Activated CD8-positive, alpha-beta memory T cell treated with anti-CD3 and anti-CD28 coated beads for 1 hour (primary cell): ENCODE measurements around the gene UBXN2A.
"Not testable (repeated sequence)": the region's sequence is repeated elsewhere in the genome, so short reads cannot be mapped to it uniquely, and the experiment has no call there.

Experiments used
- DNase-seq, 2 donors: peaks; one replicate each; pipeline ENCODE4 v3.0.0-alpha.2; 2020; ENCODE audit warnings: low read depth in 1 of 2; ENCODE audit errors: extremely low read depth in 1 of 2

UBXN2A gene

DNA sequence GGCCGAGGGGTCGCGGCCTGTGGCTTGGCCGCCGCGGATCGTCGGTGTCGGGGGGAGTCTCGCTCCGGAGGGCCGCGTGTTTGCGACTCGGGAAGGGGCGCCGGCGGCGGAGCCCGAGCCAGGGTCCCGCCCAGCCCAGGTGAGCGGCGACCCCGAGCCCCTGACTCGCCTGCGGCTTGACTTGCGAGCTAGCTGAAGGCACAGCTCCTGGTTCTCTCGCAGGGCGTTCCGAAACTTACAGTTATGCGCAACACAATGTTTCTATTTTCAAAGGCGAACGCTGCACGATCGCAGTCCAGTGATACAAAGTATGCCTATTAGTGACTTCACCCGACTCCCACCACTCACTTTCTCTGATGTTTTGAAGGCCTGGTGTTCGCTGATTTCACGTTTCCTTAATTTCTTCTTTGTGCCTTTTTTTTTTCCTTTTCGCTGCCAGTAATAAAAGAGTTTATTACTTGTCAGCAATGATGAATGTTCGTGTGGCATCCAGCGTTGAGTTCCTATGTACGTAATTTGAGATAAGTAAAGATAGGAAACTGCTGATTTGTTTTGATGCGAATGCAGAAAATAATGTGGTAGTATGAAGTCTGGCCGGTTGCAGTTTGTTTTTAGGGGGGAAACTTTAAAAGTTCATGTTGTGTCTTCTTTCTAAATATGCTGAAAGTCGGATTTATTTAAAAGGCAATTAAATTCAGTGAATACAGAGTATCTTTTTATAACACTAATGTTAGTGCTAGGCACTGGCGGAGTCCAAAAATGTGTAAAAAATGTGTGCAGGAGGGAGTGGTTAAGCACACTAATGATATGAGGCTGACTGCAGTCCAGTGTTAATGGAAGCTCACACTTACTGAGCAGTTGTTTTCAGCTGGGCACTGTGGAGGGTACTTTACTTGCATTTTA lies 706 bp downstream of the UBXN2A start:
- DNase-seq: no peak

DNA sequence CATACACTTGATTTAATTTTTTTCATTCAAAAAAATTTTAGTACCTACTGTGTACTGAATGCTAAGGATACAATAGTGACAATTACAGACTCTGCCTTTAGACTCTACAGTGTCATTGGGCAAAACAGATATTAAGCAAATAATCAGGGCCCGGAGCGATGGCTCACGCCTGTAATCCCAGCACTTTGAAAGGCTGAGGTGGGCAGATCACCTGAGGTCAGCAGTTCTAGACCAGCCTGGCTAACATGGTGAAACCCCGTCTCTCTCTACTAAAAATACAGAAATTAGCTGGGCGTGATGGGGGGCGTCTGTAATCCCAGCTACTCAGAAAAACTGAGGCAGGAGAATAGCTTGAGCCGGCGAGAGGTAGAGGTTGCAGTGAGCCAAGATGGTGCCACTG lies 1.4 kb downstream of the UBXN2A start:
- DNase-seq: no peak

DNA sequence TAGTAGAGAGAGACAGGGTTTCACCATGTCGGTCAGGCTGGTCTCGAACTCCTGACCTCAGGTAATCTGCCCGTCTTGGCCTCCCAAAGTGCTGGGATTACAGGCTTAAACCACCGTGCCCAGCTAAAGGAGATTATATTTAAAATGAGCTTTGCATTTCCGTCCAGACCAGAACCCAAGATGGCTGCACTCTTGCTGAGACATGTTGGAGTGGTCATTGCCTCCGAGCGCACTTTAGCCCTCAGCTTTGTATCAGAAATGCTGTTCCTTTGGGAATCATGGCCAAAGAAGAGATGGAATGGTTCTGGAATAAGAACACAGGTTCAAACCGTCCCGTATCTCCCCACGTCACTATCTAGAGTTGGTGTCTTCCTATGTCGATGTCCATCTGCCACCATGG lies 3.4 kb downstream of the UBXN2A start:
- no peak for DNase-seq

DNA sequence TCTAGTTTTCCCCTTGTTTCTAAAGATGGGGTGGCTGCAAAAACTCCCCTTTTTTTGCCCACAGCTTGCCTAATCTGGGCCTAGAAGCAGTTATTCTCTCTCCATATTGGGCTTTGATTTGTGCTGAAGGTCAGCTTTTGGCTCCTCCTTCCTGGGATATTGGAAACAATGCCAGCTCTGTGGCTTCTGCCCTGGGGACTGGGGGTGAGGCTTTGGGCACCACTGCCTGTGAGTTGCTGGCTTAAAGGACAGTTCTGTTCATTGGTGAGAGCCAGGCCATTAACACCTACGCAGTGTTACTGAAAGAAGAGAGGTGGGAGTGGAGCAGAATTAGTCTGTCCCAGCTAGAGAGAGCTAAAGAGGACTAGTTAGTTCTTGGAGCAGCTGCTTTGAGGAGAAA lies 4.3 kb downstream of the UBXN2A start:
- DNase-seq: no peak

DNA sequence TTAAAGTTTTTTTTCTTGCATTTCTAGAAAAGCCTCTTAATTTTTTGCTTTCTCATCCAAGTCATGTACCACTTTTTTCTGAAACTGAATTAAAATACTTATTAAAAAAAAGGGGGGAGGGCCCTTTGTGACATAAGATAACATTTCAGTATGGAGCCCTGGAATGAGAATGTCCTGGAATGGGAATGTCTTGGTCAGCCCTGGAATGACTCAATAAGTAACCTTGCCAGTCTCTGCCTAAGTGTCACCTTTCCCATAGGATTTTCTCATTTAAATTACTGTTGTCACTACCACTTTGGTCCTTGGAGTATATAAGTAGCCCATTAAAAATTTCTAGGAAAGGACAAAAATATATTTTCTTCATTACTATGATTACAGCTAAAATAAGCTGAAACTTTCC lies 4.7 kb downstream of the UBXN2A start:
- DNase-seq: no peak

DNA sequence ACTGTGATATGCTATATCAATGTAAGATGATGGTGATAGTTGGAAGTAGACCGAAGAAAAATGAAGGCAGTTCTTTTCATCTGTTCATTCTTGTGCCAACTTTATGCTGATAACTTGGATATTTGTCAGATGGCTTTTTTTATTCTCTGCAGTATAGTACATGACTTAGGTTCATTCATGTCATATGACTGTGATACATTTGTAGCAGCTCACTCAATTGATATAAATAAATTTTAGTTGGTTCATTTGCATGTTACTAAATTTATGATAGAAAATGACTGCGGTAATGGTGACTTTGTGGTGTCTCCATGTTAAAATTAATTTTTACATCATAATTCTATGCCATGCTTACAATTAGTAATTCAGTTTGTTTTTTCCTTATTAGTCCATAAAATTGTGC lies 7.1 kb downstream of the UBXN2A start:
- DNase-seq: no peak

DNA sequence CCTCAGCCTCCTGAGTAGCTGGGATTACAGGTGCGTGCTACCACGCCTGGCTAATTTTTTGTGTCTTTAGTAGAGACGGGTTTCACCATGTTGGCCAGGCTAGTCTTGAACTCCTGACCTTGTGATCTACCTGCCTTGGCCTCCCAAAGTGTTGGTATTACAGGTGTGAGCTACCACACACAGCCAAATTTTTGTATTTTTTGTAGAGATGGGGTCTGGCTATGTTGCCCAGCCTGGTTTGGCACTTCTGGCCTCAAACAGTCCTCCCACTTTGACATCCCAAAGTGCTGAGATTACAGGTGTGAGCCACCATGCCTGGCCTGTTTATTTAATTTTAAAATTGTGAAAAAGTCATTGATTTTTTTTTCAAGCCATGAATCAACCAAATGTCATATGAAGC lies 12.3 kb downstream of the UBXN2A start:
- DNase-seq: not testable (repeated sequence)

DNA sequence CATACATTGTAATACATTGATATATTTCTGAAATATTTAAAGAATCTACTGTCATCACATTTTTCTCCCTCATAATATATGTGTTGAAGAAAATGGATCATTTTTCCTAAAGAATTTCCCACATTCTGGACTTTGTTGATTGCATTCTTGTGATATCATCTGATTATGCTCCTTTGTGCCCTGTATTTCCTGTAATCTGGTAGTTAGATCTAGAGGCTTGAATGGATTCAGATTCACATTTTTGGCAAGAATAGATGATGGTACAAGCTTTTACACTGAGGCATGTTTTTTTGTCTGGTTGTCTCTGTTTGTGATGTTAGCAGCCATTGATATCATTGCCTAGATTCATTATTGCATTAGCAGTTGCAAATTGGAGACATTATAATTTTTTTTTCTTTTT lies 13.4 kb downstream of the UBXN2A start:
- DNase-seq: no peak

DNA sequence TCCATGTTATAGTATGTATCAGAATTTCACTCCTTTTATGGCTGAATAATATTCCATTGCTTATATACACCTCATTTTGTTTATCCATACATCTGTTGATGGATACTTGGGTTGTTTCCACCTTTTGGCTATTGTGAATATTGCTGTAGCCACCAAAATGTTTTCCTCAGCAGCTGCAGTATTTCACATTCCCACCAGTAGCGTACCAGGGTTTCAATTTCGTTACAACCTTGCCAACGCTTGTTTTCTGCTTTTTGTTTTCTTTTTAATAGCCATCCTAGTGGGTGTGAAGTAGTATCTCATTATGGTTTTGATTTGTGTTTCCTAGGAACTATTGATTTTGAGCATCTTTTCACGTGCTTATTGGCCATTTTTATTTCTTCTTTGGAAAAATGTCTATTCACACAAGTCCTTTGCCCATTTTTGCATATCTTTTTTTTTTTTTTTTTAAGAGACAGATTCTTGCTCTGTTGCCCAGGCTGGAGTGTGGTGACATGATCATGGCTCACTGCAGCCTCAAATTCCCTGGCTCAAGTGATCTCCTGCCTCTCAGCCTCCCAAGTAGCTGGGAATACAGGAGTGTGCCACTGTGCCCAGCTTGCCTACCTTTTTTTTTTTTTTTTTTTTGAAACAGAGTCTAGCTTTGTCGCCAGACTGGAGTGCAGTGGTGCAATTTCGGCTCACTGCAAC lies 14.2 kb downstream of the UBXN2A start:
- no peak for DNase-seq

DNA sequence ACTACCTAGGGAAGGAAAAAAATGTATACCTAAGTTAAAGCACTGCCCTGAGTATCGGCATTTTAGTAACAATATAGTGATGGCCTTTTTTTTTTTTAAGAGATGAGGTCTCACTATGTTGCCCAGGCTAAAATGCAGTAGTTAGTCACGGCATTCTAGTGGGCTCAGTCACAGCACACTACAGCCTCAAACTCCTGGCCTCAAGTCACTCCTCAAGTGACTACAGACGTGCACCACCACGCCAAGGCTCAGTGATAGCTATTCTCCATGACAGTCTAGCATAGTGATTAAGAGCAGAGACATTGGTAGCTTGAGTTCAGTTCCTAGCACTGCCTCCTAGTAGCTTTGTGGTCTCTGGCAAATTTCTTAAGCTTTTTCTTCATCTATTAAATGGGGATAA lies 27.6 kb downstream of the UBXN2A start:
- no peak for DNase-seq

DNA sequence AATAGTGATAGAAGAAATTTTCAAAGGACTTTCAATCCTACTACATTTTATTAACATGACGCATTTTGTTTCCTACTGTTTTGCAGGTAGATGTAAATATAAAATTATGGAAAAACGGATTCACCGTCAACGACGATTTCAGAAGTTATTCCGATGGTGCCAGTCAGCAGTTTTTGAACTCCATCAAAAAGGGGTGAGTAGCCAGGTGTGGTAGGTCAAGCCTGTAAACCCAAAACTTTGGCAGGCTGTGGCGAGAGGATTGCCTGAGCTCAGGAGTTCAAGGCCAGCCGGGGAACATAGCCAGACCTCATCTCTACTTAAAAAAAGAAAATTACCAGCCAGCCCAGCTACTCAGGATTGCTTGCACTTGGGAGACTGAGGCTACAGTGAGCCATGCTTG lies 36.6 kb downstream of the UBXN2A start:
- no peak for DNase-seq

DNA sequence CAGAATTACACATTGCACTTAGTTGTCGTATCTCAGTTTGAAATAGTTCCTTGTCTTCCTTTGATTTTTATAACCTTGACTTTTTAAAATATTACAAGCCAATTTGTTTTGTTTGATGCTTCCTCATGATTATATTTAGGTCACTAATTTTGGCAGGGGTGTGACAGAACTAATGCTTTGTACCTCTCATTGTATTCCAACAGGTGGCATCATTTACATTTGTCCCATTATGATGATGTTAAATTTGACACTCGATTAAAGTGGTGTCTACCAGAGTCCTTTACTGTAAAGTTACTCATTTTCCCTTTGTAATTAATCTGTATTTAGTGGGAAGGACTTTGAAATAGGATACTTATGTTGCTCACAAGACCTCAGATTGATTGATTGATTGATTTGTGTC lies 48.1 kb downstream of the UBXN2A start:
- DNase-seq: no peak

DNA sequence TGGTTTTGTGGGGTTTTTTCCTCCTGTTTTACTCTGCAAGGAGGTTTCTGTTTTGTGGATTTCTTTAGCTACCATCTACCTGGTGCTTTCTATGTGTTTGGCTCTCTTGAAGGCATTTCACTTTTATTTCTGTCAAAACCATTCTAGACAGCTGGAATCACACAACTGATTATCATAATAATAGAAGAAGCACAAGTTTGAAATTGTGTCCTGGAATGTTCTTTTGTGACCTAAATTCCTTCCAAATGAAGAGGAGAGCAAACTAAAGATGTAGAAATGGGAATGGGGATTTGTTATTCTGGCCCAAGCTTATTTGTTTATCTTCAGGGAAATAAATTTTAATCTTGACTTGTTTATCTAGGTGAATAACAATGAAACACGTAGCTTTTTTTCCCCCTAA lies 52.7 kb downstream of the UBXN2A start:
- no peak for DNase-seq

DNA sequence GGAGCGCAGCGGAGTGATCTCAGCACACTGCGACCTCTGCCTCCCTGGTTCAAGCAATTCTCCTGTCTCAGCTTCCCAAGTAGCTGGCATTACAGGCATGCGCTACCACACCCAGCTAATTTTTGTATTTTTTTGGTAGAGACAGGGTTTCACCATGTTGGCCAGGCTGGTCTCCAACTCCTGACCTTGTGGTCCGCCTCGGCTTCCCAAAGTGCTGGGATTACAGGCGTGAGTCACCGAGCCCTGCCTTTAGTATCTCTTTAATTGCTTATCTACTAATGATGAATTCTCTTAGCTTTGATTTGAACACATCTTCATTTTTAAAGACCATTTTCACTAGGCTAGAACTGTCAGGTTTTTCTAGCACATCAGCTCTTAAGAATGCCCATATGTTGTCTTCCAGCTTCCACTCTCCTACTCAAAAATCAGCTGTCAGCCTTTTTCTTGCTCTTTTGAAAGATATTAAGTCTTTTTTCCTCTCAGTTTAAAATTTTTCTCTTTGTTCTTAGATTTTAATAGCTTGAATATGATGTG lies 53.5 kb downstream of the UBXN2A start:
- DNase-seq: no peak

DNA sequence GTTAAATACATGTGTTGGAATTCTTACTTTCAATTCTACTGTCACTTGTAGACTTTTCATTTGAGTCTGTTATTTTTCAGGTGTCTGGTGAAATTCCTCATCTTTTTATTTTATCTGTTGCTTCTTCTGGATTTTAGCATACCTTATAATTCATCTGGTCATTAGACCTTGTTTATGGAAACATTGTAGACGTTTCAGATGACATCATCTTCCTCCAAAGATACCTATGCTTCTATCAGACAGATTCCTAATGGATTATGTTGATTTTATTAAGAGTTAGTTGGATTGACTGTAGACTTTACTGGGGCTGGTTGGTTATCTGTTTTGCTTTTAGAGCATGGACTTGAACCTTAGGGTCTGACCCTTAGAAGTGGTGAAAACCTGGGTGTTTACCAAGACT lies 54.3 kb downstream of the UBXN2A start:
- no peak for DNase-seq

DNA sequence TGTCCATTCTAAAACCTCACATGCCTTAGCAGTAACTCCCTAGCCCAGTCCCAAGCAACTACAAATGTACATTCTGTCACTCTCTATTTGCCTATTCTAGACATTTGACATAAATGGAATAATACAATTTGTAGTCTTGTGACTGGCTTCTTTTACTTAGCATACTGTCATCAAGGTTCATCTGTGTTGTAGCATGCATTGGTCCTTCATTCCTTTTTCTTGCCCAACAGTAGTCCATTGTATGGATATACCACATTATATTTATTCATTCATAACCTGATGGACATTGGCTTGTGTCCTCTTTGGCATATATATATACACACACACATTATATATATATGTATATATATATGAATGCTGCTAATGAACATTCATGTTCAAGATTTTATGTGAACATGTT lies 67.4 kb downstream of the UBXN2A start:
- no peak for DNase-seq

DNA sequence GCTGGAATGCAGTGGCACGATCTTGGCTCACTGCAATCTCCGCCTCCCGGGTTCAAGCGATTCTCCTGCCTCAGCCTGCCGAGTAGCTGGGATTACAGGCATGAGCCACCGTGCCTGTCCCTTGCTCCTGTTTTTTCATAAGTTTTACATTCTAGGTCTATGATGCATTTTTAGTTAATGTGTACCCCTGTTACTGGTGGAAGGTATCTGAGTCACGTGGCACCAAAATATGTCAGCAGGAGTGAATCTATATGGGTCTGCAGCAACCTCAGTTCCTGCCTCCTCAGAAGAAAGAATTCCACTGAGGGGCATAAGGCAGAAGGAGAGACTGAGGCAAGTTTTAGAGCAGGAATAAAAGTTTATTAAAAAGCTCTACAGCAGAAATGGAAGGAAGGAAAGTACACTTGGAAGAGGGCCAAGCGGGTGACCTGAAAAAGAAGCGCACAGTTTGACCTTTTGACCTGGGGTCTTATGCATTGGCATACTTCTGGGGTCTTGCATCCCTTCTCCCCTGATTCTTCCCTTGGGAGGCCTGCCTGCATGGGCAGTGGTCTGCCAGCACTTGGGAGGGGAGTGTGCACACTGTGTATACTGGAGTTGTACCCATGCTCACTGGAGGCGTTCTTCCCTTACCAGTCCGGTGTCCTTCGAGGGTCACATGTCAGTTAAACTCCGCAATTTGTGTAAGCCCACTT lies 68.6 kb downstream of the UBXN2A start:
- no peak for DNase-seq

DNA sequence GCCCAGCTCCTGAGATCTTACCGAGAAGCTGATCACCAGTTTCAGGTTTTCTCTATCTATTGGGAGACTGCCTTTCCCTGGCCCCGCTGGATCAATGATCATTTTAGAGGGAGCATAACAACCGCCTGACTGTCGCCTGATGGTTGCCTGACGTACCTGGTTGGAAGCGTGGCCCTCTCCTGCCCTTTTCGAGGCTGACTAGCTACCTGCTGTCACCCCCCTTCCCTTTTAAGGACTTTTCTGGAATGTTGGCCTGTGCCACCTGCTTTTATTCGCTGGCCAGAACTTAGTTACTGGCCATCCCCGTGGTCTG lies 69.1 kb downstream of the UBXN2A start:
- DNase-seq: no peak

DNA sequence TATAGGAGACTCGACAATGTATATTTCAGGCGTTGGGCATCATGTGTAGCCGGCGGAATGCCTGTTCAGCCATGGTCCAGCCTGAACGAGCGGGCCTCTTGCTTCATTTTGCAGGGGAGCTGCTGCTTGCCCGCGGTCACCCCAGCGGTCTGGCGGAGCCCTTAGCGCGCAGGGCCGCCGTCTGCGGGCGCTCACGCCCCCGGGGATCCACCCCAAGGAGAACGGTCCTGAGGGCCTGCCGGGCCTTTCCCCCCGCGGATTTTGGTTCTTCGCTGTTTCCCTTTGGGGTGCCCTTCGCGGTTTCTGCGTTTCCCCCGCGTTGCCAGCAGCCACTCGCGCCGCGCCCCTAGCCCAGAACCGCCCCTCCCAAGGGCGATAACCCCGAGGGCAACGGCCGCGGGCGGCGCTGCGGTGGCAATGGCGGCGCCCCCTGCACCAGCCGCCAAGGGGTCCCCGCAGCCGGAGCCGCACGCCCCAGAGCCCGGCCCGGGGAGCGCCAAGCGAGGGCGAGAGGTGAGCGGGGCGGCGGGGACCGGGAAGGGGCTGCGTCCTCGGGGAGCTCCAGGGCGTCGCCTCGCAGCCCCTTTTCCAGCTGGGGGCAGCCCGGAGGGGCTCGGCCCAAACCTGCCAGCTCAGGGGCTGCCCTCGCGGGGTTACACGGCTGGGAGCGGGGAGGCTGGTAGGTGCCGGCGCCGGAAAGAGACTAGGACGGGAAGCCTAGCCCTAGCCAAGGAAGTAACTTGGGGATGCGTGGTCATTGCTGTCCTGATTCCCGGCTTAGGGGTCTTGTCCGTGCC lies 69.6 kb downstream of the UBXN2A start, which contains the start of gene MFSD2B:
Gene MFSD2B (plus strand): TSS at position 406 of the 797 bp plus-strand sequence. CDS start 12 bp downstream, at position 418.
- DNase-seq: no peak

DNA sequence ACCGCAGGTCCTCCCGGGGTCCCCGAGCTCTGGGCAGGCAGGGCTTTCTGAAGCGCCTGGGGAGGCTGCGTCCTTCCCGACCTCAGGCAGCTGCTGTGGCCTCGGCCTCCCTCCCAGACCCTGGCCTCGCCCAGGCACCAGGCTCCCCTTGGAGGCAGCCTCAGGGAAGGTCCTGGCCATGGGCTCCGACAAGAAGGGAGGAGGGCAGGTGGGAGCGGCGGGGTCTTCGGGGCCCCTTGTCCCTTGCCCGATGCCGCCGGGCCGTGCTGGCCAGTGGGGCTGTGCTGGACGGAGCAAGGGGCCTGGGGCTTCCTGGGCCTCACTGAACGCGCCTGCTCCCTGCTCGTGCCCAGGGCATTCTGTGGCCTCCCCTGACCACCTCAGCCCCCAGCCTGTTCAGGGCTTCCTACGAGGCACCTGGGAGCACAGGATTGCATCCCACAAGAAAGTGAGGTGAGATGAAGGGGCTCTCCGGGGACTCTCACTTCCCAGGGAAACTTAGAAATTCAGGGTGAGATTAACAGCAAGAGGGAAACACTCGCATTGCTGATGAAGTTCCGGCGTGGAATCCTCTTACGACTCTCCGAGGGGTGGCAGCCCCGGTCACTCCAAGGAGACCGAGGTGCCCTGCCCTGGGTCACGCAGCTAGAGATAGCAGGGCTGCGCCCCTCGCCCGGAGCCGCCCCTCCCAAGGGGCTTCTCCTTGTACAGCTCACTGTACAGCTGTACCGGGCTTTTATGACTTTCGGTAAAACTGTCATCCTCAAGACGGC lies 70.4 kb downstream of the UBXN2A start:
- DNase-seq: no peak
